Muscle of arm (tissue), 14 donors: ENCODE results near the gene ZNF43. TPM values are rescaled to one million over a fixed set of nuclear protein-coding genes. Genes with fewer than 3 reads are reported as not detected.
"Not testable (repeated sequence)": the region's sequence is repeated elsewhere in the genome, so short reads cannot be mapped to it uniquely, and the experiment has no call there.

Source experiments
- DNase-seq: peaks from one replicate; pipeline ENCODE4 v3.0.0-alpha.2; 2013
- long read RNA-seq, 11 donors: transcript quantifications; one replicate each; lab custom pipeline, GENCODE V29; 2026
- polyA plus RNA-seq, 12 donors: library from polyadenylated mRNA; unstranded; fragments of 120-200 nt; gene quantifications; one replicate each; pipeline ENCODE4 v1.2.1, GENCODE V29; 2013; ENCODE audit not compliant: insufficient read length in 12 of 12

Gene ZNF43
- polyA plus RNA-seq: 10 to 100 TPM in 11 of 12 donors, not detected in 1; 10.1 to 26.3 (median 14.4) TPM
- long read RNA-seq, donor 1, full-length matches to known transcripts: 6 of 6 reads
- long read RNA-seq, donor 1, partial matches to known transcripts: 0 of 6 reads
- long read RNA-seq, donor 1, other reads (novel, unspliced or antisense): 0 of 6 reads
- long read RNA-seq, donor 2, full-length matches to known transcripts: 8 of 8 reads
- long read RNA-seq, donor 2, partial matches to known transcripts: 0 of 8 reads
- long read RNA-seq, donor 2, other reads (novel, unspliced or antisense): 0 of 8 reads
- long read RNA-seq, donor 3, partial matches to known transcripts: 0 of 4 reads
- long read RNA-seq, donor 3, other reads (novel, unspliced or antisense): 0 of 4 reads
- long read RNA-seq, donor 4: 0 reads
- long read RNA-seq, donor 5, transcript ZNF43-204 (1 exons, 2,051 nt): major isoform, 5 of 6 reads
- long read RNA-seq, donor 5, partial matches to known transcripts: 0 of 6 reads
- long read RNA-seq, donor 5, other reads (novel, unspliced or antisense): 0 of 6 reads
- long read RNA-seq, donor 6, full-length matches to known transcripts: 2 of 2 reads
- long read RNA-seq, donor 6, partial matches to known transcripts: 0 of 2 reads
- long read RNA-seq, donor 6, other reads (novel, unspliced or antisense): 0 of 2 reads
- long read RNA-seq, donor 7, full-length matches to known transcripts: 2 of 2 reads
- long read RNA-seq, donor 7, partial matches to known transcripts: 0 of 2 reads
- long read RNA-seq, donor 7, other reads (novel, unspliced or antisense): 0 of 2 reads
- long read RNA-seq, donor 8, partial matches to known transcripts: 0 of 6 reads
- long read RNA-seq, donor 8, other reads (novel, unspliced or antisense): 0 of 6 reads
- long read RNA-seq, donor 9, partial matches to known transcripts: 0 of 2 reads
- long read RNA-seq, donor 9, other reads (novel, unspliced or antisense): 0 of 2 reads
- long read RNA-seq, donor 10, partial matches to known transcripts: 0 of 4 reads
- long read RNA-seq, donor 10, other reads (novel, unspliced or antisense): 0 of 4 reads
- long read RNA-seq, donor 11, partial matches to known transcripts: 0 of 6 reads
- long read RNA-seq, donor 11, other reads (novel, unspliced or antisense): 0 of 6 reads

DNA sequence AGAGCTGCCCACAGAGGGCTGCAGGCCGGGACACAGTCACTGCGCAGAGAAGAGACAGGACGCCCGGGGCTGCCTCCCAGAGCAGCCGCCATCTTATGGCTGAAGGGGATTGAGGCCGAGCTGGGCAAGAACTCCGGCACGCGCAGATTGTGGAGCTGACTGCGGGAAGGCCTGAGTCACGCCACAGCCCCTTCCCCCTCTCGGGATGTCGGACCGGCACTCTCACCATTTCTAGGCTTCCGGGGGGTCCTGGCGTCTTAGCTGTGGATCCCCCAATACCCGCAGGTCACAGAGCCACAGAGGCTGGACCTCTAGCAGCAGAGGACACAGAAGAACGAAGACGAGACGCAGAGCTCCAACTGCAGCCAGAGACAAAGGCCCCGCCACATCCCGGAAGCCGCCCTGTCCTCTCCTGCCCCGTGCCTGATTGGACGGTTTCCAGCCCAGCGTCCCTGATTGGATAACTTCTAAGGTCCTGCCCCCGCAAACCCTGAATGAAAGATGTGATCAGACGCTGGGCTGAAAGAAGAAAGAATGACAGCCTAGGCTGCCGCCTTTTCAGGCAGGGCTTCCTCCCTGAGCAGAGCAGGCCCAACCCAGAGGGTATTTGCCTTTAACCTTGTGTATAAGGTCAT is at the start of gene ZNF43:
Gene ZNF43, minus strand, starts transcription at position 373 of the 635 bp plus-strand sequence. Its CDS starts 144 bp downstream, at position 229.
- DNase-seq: peak; percentile 97

DNA sequence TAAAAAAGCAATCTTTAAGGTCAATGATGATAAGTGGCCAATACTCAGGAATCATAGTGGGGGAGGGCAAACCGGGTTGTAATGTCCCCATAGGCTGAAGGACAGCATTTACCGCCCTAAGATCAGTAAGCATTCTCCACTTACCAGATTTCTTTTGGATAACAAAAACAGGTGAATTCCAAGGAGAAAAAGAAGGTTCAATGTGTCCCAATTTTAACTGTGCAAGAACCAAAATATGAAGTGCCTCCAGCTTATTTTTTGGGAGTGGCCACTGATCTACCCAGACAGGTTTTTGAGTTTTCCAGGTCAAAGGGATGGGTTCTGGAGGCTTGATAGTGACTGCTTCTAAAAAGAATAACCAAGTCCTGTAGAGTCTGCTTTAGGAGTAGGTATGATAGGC is 49.5 kb upstream of the ZNF43 start:
- DNase-seq: not testable (repeated sequence)

DNA sequence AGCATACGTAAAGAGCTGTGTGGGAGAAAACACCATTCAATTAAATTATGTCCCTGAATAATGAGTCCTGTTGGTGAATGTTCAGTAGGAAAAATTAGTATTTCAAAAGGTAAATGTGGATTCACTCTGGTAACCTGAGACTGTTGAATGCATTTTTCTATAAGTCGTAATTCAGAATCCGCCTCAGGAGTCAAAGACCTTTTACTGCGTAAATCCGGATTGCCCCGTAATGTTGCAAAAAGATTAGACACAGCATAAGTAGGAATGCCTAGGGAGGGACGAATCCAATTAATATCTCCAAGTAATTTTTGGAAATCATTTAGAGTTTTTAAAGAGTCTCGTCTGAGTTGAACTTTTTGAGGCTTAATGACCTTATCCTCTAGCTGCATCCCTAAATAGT is 48.8 kb upstream of the ZNF43 start:
- not testable (repeated sequence) for DNase-seq

DNA sequence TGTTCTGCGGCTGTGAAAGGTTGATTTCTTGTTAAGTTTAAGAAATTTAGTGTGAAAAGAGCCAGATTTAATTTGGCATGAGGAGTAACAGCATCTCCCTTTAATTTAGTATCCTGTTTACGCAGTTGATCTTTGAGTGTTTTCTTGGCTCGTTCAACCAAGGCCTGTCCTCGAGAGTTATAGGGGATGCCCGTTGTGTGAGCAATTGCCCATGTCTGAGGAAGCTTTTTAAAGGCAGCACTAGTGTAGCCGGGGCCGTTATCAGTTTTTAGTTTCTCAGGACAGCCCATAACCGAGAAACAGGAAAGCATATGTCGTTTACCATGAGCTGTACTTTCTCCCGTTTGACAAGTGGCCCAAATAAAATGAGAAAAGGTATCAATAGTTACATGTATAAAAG is 47.5 kb upstream of the ZNF43 start:
- DNase-seq: no peak

DNA sequence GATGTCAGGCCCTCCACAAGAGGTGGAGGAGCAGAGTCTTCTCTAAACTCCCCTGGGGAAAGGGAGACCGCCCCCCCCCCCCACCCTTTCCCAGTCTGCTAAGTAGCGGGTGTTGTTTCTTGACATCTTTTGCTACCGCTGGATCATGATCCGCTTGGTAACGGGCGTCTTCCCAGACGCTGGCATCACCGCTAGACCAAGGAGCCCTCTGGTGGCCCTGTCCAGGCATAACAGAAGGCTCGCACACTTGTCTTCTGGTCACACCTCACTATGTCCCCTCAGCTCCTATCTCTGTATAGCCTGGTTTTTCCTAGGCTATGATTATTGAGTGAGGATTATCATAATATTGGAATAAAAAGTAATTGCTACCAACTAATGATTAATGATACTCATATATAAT is 44.8 kb upstream of the ZNF43 start:
- not testable (repeated sequence) for DNase-seq

DNA sequence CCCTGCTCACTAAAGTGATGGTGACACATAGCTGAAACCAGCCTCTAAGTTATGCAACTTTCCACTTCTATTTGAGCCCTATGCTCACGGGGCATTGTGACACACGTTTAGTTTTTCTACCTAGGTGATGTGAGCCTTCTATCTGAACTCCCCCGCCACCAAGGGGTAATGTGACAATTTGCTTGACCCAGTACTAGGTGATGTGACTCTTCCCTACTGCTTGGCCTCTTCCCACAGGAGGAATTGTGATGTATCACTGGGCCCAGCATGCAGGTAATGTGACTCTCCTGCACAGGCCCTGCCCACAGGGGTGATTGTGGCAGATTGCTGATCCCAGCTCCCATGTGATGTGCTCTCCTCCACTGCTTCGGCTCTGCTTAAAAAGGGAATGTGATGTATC is 42.7 kb upstream of the ZNF43 start:
- no peak for DNase-seq

DNA sequence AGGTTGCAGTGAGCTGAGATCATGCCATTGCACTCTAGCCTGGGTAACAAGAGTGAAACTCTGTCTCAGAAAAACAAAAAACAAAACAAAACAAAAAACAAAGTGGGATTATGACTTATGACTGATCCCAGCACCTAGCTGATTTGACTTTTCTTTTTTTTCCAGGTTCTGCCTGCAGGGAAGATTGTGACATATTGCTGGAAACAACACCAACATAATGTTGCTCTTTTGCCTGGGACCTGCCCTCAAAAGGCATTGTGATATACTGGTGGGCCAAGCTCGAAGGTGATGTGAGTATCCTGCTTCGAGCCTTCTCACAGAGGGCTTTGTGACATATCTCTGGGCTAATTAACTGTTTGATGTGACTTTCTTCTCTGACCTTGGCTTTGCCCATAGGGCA is 42.0 kb upstream of the ZNF43 start:
- no peak for DNase-seq

DNA sequence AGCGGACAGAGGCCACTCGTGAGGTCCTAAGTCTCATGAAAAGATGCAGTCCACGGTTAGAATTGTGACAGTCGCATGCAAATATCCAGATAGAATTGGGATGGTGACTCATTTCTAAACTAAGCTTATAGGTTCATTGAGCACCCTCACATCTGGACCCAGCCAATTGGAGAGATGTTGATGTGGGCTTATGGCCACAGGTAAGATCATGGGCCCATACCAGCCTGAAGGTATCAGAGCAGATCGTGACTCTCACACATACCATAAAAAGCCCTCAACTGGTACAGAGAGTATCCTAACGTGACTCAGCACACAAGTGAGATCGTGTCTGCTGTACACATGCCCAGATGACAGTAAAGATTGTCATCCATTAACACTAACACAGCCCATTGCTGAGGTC is 40.6 kb upstream of the ZNF43 start:
- not testable (repeated sequence) for DNase-seq

DNA sequence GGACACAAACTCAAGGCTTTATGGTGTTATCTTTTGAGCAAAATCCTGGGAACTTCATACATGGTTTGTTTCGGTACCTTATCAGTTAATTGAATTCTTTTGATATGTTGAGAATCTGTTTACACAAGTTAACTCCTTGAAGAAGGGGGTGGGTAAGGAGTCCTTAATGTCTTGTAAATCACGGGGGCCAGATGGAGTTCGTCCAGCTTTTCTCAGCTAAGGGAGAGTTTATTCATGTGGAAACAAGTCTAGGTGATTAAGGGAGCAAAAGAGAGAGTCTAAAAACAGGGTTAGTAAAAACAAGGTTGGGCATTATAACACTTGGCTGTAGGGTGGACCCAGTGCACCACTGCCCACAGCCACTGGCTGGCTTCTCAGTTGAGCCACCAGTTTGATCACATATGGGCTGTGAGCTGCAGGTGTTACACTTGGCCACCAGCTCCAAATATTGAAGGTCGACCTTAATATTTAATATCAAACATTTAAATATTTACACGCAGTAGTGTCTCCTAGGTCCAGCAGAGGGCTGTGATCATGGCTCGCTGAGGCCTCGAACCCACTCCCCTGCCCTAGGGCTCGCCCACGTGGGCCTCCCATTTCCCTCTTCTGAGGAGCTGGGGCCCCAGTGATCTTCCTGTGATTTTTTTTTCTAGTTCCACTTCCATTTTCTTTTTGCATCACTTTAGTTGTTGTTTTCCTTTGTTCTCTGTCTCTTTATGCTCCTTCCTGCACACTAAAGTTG is 21.0 kb upstream of the ZNF43 start:
- no peak for DNase-seq

DNA sequence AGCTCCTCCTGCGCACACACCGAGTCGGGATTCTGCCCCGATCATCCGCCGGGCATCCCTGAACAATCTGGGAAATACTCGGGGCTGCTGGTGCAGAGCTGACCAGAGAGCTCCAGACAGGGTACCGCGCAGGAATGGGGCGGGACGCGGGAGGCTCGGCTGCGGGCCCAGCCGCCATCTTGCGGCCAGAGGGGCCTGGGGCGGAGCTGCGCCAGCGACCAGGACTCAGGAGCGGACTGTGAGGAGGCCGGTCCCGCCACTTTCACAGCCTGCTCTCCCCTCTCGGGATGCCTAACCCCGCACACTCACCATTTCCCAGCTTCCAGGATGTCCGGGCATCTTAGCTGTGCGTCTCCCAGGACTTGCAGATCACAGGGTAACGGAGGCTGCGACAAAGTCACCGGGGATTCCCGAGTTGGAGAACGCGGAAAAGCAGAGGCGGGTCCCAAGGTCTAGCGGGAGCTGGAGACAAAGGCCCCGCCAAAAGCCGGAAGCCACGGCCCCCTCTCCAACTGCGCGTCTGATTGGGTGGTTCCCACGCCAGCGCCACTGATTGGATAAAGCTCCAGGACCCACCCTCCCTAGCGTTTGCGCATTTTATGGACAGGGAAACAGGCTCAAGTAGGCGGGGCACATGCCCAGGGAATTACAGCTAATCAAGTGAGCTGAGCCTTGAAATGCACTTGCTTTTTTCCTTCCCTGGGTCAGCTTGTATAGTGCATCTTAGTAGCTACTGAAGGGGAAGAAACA is 15.8 kb upstream of the ZNF43 start:
- peak; percentile 96 for DNase-seq

DNA sequence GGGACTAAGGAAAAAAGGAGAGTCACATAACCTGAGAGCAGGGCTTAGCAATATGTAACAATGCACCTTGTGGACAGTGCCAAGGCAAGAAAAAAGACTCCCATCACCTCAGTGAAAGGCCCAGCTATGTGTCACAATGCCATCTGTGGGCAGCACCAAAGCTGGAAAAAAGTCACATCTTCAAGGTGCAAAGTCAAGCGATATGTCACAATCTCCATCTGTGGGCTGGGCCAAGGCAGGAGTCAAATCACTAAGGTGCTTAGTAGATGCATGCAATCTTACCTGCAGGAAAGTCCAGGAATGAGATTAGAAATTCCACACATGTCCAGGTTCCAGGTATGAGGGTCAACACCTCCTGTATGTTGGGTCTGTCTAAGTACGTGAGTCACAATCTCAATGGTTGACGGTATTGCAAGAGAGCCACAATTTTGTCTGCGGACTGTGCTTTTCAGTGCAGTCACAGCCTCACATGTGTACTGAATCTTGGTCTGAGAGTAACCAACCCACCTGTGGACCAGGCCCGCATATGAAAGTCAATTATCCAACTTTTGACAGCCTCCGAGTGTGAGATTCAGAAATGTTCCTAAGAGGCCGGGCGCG is 14.8 kb upstream of the ZNF43 start:
- no peak for DNase-seq

DNA sequence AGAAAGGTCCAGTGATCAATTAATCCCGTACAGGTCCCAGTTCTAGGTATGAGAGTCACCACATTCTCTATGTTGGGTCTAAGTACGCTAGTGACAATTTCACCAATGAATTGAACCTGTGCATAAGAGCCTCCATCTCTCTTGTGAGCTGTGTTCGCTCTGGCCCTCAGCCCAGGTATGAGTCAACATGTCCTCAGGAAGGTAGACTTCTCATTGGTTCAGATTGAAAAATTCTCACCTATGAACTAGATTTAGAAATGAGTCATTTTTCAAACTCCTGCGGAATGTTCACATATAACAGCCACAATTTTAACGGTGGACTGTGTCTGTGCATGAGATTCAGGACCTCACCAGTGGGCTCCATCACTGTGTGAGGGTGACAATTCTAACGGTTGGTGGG is 12.7 kb upstream of the ZNF43 start:
- DNase-seq: no peak

DNA sequence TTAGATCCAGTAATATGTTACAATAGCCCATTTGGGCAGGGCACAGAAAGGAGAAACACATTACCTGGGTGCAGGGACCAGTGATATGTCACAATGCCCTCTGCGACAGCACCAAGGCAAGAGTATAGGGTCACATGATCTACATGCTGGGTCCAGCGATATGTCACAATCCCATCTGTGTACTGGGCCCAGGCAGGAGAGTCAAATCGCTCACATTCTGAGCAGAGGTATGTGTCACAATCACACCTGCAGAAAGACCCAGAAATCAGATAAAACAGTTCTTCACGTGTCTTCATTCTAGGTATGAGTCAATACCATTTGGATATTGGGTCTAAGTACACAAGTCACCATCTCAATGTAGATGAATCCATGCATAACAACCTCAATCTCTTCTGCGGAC is 7.1 kb upstream of the ZNF43 start:
- no peak for DNase-seq

DNA sequence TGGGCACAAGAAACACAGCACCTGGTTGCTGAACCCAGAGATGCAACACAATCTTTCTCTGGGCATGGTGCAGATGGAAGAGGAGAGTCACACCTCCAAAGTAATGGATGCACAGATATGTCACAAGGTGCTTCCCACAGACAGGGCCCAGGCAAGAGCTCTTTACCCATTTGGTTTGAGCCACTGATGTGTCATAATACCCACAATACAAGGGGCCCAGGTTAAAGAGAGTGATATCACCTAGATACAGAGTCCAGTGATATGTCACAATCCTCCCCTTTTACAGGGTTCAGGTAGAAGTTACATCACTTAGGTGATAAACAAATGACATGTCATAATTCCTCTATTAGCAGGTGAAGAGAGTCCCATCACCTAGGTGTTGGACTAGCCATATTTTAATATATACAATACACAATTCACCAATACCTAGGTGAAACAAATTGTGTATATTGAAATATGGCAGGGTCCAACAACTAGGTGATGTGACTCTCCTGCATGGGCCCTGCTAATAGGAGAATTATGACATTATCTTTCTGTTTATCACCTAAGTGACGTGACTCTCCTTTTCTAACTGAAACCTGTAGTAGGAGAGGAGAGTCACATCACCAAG is 5.6 kb upstream of the ZNF43 start:
- no peak for DNase-seq

DNA sequence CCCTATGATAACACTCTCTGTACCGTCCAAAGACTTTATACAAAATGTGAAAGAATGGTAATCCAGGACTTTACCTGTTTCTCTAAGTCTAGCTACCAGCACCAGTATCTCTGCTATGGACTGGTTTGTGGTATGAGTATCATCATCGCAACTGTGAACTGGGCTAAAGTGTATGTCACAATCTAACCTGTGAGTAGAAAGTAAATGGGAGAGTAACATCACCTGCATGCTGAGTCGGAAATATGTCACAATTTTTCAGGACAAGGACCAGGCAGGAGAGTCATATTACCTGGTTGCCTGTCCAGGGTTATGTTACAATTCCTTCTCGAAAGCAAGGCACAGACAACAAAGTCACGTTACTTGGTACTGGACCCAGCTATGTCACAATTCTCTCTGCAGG is 5.1 kb upstream of the ZNF43 start:
- no peak for DNase-seq

DNA sequence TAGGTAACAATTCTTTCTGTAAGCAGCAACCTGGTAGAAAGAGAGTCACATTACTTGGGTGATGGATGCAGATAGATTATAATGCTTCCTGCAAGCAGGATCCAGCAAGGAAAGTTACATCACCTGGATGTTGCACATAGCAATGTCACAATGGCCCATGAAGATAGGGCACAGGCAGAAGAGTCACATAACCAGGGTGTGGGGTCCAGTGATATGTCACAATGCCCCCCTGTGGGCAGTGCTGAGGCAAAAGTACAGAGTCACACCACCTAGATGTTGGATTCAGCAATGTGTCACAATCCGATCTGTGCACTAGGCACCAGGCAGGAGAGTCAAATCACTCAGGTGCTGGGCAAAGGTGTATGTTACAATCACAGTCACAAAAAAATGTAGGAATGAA is 4.0 kb upstream of the ZNF43 start:
- DNase-seq: no peak

DNA sequence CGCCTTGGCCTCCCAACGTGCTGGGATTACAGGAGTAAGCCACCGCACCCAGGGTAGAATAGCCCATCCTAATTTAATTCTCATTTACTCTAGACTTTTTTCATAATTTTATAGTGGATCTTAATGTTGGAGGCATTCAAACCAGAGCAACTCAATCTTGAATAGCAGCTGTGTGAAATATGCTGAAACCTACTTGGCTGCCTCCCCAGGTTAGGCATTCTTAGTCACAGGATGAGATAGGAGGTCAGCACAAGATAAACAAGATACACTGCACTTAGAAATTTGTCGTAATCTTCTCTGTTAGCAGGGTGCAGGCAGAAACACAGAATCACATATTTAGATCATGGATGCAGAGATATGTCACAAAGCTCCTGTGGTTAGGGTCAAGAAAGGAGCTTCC is 2.7 kb upstream of the ZNF43 start:
- DNase-seq: no peak

DNA sequence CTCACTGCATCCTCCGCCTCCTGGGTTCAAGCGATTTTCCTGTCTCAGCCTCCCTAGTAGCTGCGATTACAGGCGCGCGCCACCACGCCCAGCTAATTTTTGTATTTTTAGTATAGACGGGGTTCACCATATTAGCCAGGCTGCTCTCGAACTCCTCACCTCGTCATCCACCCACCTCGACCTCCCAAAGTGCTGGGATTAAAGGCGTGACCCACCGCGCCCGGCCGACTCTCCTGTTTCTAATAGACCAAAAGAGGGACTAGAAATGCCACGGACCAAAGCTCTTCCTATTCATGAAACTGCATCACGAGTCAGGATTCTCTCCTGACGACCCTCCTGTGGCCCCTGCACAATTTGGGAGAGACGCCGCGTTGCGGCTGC is 563 bp downstream of the ZNF43 start:
- DNase-seq: no peak

DNA sequence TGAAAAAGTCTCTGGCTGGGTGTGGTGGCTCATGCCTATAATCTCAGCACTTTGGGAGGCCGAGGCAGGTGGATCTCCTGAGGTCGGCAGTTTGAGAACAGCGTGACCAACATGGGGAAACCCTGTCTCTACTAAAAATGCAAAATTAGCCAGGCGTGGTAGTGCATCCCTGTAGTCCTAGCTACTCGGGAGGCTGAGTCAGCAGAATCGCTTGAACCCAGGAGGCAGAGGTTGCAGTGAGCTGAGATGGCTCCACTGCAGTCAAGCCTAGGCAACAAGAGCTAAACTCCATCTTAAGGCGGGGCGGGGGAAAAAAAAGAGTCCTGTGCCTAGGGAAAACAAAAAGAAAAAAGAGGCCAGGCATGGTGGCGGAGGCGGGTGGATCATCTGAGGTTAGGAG is 2.2 kb downstream of the ZNF43 start:
- DNase-seq: no peak

DNA sequence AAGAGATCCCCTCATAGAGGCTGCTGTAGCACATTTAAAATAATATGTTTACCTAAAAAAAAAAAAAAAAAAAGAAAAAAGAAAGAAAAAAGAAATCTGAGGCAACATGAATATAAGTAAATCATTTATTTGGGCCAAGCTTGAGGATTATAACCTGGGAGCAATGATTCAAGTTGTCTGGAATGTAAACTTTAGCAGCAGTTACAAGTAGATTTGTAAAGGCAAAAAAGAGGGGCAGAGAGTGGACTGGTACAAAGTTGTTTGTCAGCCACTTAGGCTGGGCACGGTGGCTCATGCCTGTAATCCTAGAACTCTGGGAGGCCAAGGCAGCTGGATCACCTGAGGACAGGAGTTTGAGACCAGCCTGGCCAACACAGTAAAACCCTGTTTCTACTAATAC is 11.3 kb downstream of the ZNF43 start:
- no peak for DNase-seq
